Muscle of leg (tissue), 11 donors: Measurements from ENCODE around the gene DACT2. TPM values are rescaled to one million over a fixed set of nuclear protein-coding genes. Genes with fewer than 3 reads are reported as not detected.

ENCODE experiments used
- DNase-seq: peaks from one replicate; pipeline ENCODE4 v3.0.0; 2013
- H3K27ac ChIP-seq: one replicate; pipeline ENCODE4 v1.5.1; 2013; ENCODE audit warnings: mild to moderate bottlenecking, low read length, control low read depth
- H3K27me3 ChIP-seq: one replicate; pipeline ENCODE4 v1.6.1; 2013; ENCODE audit warnings: low read length; ENCODE audit not compliant: control insufficient read depth, insufficient read depth
- H3K36me3 ChIP-seq: one replicate; pipeline ENCODE4 v1.6.1; 2013; ENCODE audit warnings: low read length; ENCODE audit not compliant: control insufficient read depth, insufficient read depth
- H3K4me1 ChIP-seq: one replicate; pipeline ENCODE4 v1.6.1; 2013; ENCODE audit warnings: low read length; ENCODE audit not compliant: control insufficient read depth, insufficient read depth
- H3K4me3 ChIP-seq: one replicate; pipeline ENCODE4 v1.5.1; 2013; ENCODE audit warnings: low read length, control low read depth
- H3K9me3 ChIP-seq: replicated peaks from 2 replicates; pipeline ENCODE4 v1.6.1; 2013; ENCODE audit warnings: low read depth, low read length; ENCODE audit not compliant: control insufficient read depth
- WGBS: methylation state at CpG from one replicate; pipeline ENCODE4 v1.1.5; 2013; ENCODE audit warnings: missing lambda C conversion rate; ENCODE audit not compliant: insufficient coverage; 5-methylcytosine and 5-hydroxymethylcytosine counted together
- polyA plus RNA-seq, 8 donors: library from polyadenylated mRNA; unstranded; fragments of 120-200 nt; gene quantifications; one replicate each; pipeline versions ENCODE4 v1.2.1 to v1.2.3, GENCODE V29; 2013; ENCODE audit warnings: inconsistent platforms in 1 of 8, low replicate concordance in 1 of 8; ENCODE audit not compliant: insufficient read length in 8 of 8, insufficient read depth in 1 of 8
- total RNA-seq: library from RNA; stranded (reverse); fragments of 120-200 nt; gene quantifications from one replicate; pipeline ENCODE4 v1.2.4, GENCODE V29; 2013

The DACT2 gene
- total and polyA plus RNA-seq, 9 donors: 0.79 to 3.7 (median 1.9) TPM

GRCh38 chr6:168304752-168305015, 14.9 kb downstream of the DACT2 start:
- no peaks in the 10 kb centered on the region for H3K36me3 ChIP-seq
- H3K27ac ChIP-seq: no peak overlapping the region
- no peak for DNase-seq
- 77% methylated on average over 6 of the region's 7 CpGs for WGBS
- peaks cover 6% of the 10 kb centered on the region for H3K4me1 ChIP-seq
- H3K27me3 ChIP-seq: peaks cover 18% of the 10 kb centered on the region
- H3K4me3 ChIP-seq: no peak overlapping the region
- no peaks in the 10 kb centered on the region for H3K9me3 ChIP-seq

- Histone ChIP-seq H3K27ac (no peak overlapping the region), H3K4me1 (peaks cover 6% of the 10 kb centered on the region), H3K36me3 (no peaks in the 10 kb centered on the region), H3K9me3 (no peaks in the 10 kb centered on the region), H3K27me3 (peaks cover 18% of the 10 kb centered on the region), H3K4me3 (no peak overlapping the region)
- no peak for DNase-seq
- 86% methylated on average over 9 of the region's 16 CpGs for WGBS
These were observed 15.4 kb downstream of the DACT2 start for GRCh38 chr6:168303982-168304751.

- no peaks in the 10 kb centered on the region for H3K36me3 ChIP-seq
- H3K27ac ChIP-seq: no peak overlapping the region
- no peak overlapping the region for H3K4me3 ChIP-seq
- DNase-seq: peak; percentile 46
- H3K9me3 ChIP-seq: no peaks in the 10 kb centered on the region
- H3K27me3 ChIP-seq: peaks cover 18% of the 10 kb centered on the region
- peaks cover 6% of the 10 kb centered on the region for H3K4me1 ChIP-seq
- WGBS: no CpG with 5 or more reads among the region's 5 CpGs
These were observed 17.0 kb downstream of the DACT2 start for GRCh38 chr6:168302534-168302933.

DNA sequence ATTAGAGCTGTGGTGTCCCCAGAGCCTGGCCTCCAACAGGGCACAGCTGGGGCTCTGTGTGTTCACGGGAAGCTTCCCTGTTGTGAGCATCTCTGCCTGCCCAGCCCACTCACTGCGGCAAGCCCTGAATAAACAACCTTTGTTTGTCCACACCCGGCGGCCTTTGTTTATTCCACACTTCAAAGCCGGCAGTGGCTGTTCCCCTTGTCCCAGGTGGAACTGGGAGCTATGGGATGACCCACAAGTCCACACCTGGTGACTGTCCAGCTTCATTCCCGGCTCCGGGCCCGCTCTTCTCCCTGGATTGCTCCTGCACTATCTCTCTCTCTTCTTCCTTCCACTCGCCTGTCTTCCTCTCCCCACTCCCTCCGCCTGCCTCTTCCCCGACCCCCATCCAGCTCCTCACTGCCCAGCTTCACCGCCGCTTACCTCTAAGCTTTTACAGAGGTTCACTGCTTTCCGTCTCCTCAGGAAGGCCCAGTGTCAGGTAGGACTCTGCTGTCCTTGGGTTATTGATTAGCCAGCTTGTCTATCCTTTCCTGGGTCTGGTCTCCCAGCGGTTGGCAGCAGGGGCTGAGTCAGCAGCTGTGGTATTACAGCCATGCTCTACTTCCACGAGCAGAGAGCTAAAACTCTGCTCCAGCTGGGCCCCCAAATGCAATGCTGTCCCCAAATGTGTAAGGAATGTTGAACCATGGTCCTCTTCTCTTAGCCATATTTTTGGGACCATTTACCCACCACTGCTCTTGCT, 17.8 kb downstream of the DACT2 start:
- no peak for DNase-seq
- WGBS: 56% methylated on average over 16 of the region's 16 CpGs
- H3K4me3 ChIP-seq: no peak overlapping the region
- no peak overlapping the region for H3K27ac ChIP-seq
- no peaks in the 10 kb centered on the region for H3K36me3 ChIP-seq
- no peaks in the 10 kb centered on the region for H3K9me3 ChIP-seq
- H3K4me1 ChIP-seq: peaks cover 9% of the 10 kb centered on the region
- peaks cover 18% of the 10 kb centered on the region for H3K27me3 ChIP-seq

- Histone ChIP-seq H3K9me3 (no peaks in the 10 kb centered on the region), H3K27ac (no peak overlapping the region), H3K36me3 (no peaks in the 10 kb centered on the region), H3K27me3 (peaks cover 18% of the 10 kb centered on the region), H3K4me3 (no peak overlapping the region), H3K4me1 (peaks cover 9% of the 10 kb centered on the region)
- WGBS: 76% methylated on average over 20 of the region's 20 CpGs
- no peak for DNase-seq
These were observed 18.5 kb downstream of the DACT2 start for GRCh38 chr6:168300975-168301647.

- no peaks in the 10 kb centered on the region for H3K36me3 ChIP-seq
- H3K27ac ChIP-seq: no peak overlapping the region
- peaks cover 13% of the 10 kb centered on the region for H3K27me3 ChIP-seq
- DNase-seq: no peak
- H3K9me3 ChIP-seq: no peaks in the 10 kb centered on the region
- WGBS: 87% methylated on average over 24 of the region's 28 CpGs
- peaks cover 9% of the 10 kb centered on the region for H3K4me1 ChIP-seq
- no peak overlapping the region for H3K4me3 ChIP-seq
These were observed 19.8 kb downstream of the DACT2 start for GRCh38 chr6:168299541-168300511.

- H3K27ac ChIP-seq: no peak overlapping the region
- H3K4me3 ChIP-seq: no peak overlapping the region
- no peak for DNase-seq
- H3K4me1 ChIP-seq: peaks cover 5% of the 10 kb centered on the region
- no peaks in the 10 kb centered on the region for H3K36me3 ChIP-seq
- peaks cover 18% of the 10 kb centered on the region for H3K27me3 ChIP-seq
- H3K9me3 ChIP-seq: no peaks in the 10 kb centered on the region
- WGBS: 89% methylated on average over 12 of the region's 13 CpGs
These were observed 21.9 kb downstream of the DACT2 start for GRCh38 chr6:168297643-168298042.

DNA sequence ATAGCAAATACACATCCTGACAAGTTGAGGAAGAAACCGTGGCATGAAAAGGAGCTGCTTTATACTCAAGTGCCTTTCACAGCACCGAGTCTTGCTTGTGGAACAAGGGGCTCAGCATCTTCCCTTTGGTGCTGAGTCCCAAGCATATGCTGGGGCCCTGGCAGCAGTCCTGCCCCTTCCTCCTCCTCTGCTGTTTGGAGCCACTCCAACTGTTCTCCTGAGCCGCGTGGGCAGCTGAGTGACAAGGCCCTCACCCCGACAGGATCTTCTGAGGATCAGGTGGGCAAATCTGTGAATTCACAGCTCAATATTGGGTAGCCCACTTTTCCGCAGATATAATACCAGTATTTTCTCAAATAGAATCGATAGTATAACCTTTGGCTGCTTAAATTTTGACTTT, 24.7 kb downstream of the DACT2 start:
- H3K4me3 ChIP-seq: no peak overlapping the region
- no peaks in the 10 kb centered on the region for H3K9me3 ChIP-seq
- no peak for DNase-seq
- peaks cover 9% of the 10 kb centered on the region for H3K27me3 ChIP-seq
- H3K27ac ChIP-seq: no peak overlapping the region
- H3K4me1 ChIP-seq: peaks cover 3% of the 10 kb centered on the region
- H3K36me3 ChIP-seq: no peaks in the 10 kb centered on the region
- 58% methylated on average over 5 of the region's 7 CpGs for WGBS

- Histone ChIP-seq H3K4me3 (no peak overlapping the region), H3K36me3 (no peaks in the 10 kb centered on the region), H3K4me1 (peaks cover 3% of the 10 kb centered on the region), H3K27ac (no peak overlapping the region), H3K9me3 (no peaks in the 10 kb centered on the region), H3K27me3 (peaks cover 14% of the 10 kb centered on the region)
- peak; percentile 43 for DNase-seq
- 52% methylated on average over 7 of the region's 26 CpGs for WGBS
These were observed 25.7 kb downstream of the DACT2 start for GRCh38 chr6:168293636-168294530.
